ENCODE results near the gene ZNF425. TPM values are rescaled to one million over a fixed set of nuclear protein-coding genes. Genes with fewer than 3 reads are reported as not detected.
"Not testable (repeated sequence)": the region's sequence is repeated elsewhere in the genome, so short reads cannot be mapped to it uniquely, and the experiment has no call there.

The ZNF425 gene
- total RNA-seq, 2 donors from 2014 or later = 2.8 to 4.0 TPM

DNA sequence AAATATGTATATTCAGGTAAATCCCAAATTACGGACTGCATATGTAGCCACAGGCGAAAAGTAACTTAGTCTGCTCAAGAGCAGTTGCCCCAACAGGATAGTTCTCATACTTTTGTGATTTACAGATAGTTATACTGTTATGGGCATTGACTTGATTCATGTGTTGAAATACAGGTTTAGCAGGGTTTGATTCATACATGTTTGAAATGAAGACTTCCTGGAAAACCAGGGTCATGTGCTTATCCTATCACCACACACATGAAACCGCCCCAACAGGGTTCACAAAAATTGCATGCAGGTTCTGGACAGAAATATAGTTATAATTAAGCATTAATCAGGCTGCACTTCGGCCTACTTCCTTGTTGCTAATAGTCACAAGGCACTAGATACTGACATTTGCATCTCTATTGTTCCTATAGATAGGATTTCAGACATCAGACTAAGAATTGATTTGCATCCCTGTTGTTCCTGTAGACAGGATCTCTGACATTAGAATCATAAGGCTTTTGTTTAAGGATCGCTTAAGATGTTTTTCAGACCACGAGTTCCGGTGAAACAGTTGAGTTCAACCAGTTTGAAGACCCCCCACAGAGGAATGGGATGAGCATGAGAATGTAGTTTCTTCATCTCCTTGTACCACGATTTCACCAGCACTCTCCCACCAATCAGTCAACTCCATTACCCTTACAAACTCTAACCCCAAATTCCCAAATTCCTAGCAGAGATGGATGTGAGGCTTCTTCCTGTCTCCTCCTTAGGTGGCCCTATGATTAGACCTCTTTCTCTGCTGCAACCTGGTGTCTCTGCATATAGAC is 19.1 kb upstream of the ZNF425 start:
- peak overlapping the region; percentile 68 to 93 for H3K27ac ChIP-seq
- peak overlapping the region in 1 of 2 donors; percentile 13 for H3K4me3 ChIP-seq
- WGBS = 51% methylated on average over 8 of the region's 8 CpGs
- H3K36me3 ChIP-seq = no peaks in the 10 kb centered on the region
- no peaks in the 10 kb centered on the region for H3K4me1 ChIP-seq (replicated peaks)
- no peaks in the 10 kb centered on the region for H3K9me3 ChIP-seq
- peak; percentile 86 for DNase-seq (ENCODE audit: low spot score)
- H3K27me3 ChIP-seq (replicated peaks; ENCODE audit: insufficient read depth) = no peaks in the 10 kb centered on the region
- TF ChIP-seq POLR2A (IDR thresholded peaks at IDR 0.05) (no peak), POLR2AphosphoS5 (IDR thresholded peaks at IDR 0.05) (peak; percentile 97)
- TF ChIP-seq, protein P1, sequence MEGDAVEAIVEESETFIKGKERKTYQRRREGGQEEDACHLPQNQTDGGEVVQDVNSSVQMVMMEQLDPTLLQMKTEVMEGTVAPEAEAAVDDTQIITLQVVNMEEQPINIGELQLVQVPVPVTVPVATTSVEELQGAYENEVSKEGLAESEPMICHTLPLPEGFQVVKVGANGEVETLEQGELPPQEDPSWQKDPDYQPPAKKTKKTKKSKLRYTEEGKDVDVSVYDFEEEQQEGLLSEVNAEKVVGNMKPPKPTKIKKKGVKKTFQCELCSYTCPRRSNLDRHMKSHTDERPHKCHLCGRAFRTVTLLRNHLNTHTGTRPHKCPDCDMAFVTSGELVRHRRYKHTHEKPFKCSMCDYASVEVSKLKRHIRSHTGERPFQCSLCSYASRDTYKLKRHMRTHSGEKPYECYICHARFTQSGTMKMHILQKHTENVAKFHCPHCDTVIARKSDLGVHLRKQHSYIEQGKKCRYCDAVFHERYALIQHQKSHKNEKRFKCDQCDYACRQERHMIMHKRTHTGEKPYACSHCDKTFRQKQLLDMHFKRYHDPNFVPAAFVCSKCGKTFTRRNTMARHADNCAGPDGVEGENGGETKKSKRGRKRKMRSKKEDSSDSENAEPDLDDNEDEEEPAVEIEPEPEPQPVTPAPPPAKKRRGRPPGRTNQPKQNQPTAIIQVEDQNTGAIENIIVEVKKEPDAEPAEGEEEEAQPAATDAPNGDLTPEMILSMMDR (IDR thresholded peaks at IDR 0.05) = peak in 2 of 4 experiments; percentile 6 to 17
- intact Hi-C loops (cut with DNase I) = no loop called here

DNA sequence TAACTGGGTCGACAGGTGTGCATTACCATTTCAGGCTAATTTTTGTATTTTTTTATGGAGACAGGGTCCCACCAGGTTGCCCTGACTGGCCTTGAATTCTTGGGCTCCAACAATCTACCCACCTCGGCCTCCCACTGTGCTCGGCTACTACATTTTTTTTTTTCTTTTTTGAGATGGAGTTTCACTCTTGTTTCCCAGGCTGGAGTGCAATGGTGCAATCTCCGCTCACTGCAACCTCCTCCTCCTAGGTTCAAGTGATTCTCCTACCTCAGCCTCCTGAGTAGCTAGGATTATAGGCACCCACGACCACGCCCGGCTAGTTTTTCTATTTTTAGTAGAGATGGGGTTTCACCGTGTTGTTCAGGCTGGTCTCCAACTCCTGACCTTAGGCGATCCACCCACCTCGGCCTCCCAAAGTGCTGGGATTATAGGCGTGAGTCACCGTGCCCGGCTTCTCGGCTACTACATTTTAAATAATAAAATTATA is 18.4 kb upstream of the ZNF425 start:
- DNase-seq (ENCODE audit: low spot score) = peak; percentile 30
- H3K27me3 ChIP-seq (replicated peaks; ENCODE audit: insufficient read depth); intact Hi-C loops (cut with DNase I); H3K4me1 ChIP-seq (replicated peaks); H3K36me3 ChIP-seq; H3K9me3 ChIP-seq: not testable (repeated sequence)
- Histone ChIP-seq H3K27ac (peak overlapping the region; percentile 68 to 93), H3K4me3 (peak overlapping the region in 1 of 2 donors; percentile 13)
- 40% methylated on average over 14 of the region's 14 CpGs for WGBS

DNA sequence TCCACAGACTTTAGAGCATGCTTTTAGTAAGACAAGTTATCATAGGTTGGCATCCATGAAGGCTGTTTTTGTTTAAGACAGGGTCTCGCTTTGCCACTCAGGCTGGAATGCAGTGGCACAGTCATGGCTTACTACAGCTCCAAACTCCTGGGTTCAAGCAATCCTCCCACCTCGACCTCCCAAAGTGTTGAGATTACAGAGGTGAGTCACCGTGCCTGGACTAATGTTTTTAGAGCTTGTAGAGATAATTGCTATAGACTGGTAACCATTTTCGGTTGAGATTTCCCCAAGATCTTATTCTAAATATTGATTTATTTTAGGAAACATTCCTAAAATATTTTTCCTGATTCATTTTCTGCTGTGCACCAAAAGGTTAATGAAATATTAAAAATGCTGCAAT is 15.8 kb upstream of the ZNF425 start:
- 96% methylated on average over 4 of the region's 4 CpGs for WGBS
- H3K9me3 ChIP-seq = no peaks in the 10 kb centered on the region
- DNase-seq (ENCODE audit: low spot score) = no peak
- H3K36me3 ChIP-seq = no peaks in the 10 kb centered on the region
- no peak overlapping the region for H3K4me3 ChIP-seq
- H3K4me1 ChIP-seq (replicated peaks) = no peaks in the 10 kb centered on the region
- intact Hi-C loops (cut with DNase I) = no loop called here
- no peak overlapping the region for H3K27ac ChIP-seq
- no peaks in the 10 kb centered on the region for H3K27me3 ChIP-seq (replicated peaks; ENCODE audit: insufficient read depth)
- TF ChIP-seq POLR2A (IDR thresholded peaks at IDR 0.05) (no peak), POLR2AphosphoS5 (IDR thresholded peaks at IDR 0.05) (no peak)
- TF ChIP-seq, protein P1 (IDR thresholded peaks at IDR 0.05) = no peak

DNA sequence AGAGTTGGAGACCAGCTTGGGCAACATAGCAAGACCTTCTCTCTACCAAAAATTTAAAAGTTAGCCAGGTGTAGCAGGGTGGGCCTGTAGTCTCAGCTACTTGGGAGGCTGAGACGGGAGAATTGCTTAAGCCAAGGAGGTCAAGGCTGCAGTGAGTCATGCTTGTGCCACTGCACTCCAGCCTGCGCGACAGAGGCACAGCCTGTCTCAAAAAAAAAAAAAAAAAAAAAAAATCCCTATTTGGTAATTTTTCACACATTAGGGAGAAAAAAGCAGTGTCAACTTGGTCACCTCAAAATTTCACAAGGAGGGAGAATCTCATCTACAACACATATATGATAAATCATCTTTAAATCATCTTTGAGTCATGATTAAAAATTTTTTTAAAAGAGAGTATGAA is 14.7 kb upstream of the ZNF425 start:
- no peaks in the 10 kb centered on the region for H3K27me3 ChIP-seq (replicated peaks; ENCODE audit: insufficient read depth)
- intact Hi-C loops (cut with DNase I) = no loop called here
- no peaks in the 10 kb centered on the region for H3K9me3 ChIP-seq
- no peak for DNase-seq (ENCODE audit: low spot score)
- WGBS = 77% methylated on average over 3 of the region's 3 CpGs
- H3K27ac ChIP-seq = no peak overlapping the region
- no peaks in the 10 kb centered on the region for H3K36me3 ChIP-seq
- H3K4me3 ChIP-seq = no peak overlapping the region
- H3K4me1 ChIP-seq (replicated peaks) = no peaks in the 10 kb centered on the region
- TF ChIP-seq, protein P1 (IDR thresholded peaks at IDR 0.05) = no peak
- TF ChIP-seq POLR2A (IDR thresholded peaks at IDR 0.05) (no peak), POLR2AphosphoS5 (IDR thresholded peaks at IDR 0.05) (no peak)

DNA sequence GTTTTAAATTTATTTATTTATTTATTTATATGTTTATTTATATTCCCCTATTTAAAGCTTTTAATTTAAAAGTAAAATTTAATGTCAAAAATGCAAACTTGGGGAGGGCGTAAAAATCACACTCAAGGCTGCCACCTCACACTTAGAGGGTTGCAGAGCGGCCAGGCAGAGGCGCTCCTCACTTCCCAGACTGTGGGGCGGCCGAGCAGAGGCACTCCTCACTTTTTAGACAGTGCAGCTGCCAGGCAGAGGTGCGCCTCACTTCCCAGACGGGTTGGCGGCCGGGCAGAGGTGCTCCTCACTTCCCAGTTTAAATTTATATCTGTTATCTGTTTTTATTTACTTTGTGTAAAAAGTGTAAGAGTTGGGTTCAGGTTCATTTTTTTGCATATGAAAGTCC is 10.0 kb upstream of the ZNF425 start:
- H3K4me1 ChIP-seq (replicated peaks) = no peaks in the 10 kb centered on the region
- H3K4me3 ChIP-seq = no peak overlapping the region
- no peak for DNase-seq (ENCODE audit: low spot score)
- TF ChIP-seq POLR2AphosphoS5 (IDR thresholded peaks at IDR 0.05) (no peak), POLR2A (IDR thresholded peaks at IDR 0.05) (no peak)
- TF ChIP-seq, protein P1 (IDR thresholded peaks at IDR 0.05) = no peak
- WGBS = 95% methylated on average over 9 of the region's 9 CpGs
- no peak overlapping the region for H3K27ac ChIP-seq
- H3K36me3 ChIP-seq = no peaks in the 10 kb centered on the region
- intact Hi-C loops (cut with DNase I) = no loop called here
- H3K9me3 ChIP-seq = no peaks in the 10 kb centered on the region
- no peaks in the 10 kb centered on the region for H3K27me3 ChIP-seq (replicated peaks; ENCODE audit: insufficient read depth)
